Esophagus muscularis mucosa (tissue), 3 donors: ENCODE measurements around the gene ITGAD.

ENCODE experiments used
- CTCF ChIP-seq, 3 experiments: fragments of 200-600 bp in 2 of 3; fragments of 450-650 bp in 1 of 3; sonication (generic) in 2 of 3; IDR thresholded peaks; one replicate each; pipeline ENCODE4 v1.5.1; 2017 to 2019; ENCODE audit warnings: antibody characterized with exemption in 3 of 3, mild to moderate bottlenecking in 2 of 3, moderate library complexity in 1 of 3
- POLR2A ChIP-seq: fragments of 450-650 bp; IDR thresholded peaks from one replicate; pipeline ENCODE4 v1.6.1; 2017; ENCODE audit warnings: antibody characterized with exemption, moderate library complexity, mild to moderate bottlenecking, low read depth

GRCh38 chr16:31373235-31373634 is 19.9 kb upstream of the ITGAD start:
- TF ChIP-seq CTCF (IDR thresholded peaks at IDR 0.05): no peak
- TF ChIP-seq POLR2A: no peak
